CD4-positive, alpha-beta T cell treated with Interleukin-10 for 1 hour (primary cell): ENCODE results near the gene ABL1.

ENCODE experiments used
- DNase-seq: peaks from one replicate; pipeline ENCODE4 v3.0.0-alpha.2; 2020

ABL1 gene

DNA sequence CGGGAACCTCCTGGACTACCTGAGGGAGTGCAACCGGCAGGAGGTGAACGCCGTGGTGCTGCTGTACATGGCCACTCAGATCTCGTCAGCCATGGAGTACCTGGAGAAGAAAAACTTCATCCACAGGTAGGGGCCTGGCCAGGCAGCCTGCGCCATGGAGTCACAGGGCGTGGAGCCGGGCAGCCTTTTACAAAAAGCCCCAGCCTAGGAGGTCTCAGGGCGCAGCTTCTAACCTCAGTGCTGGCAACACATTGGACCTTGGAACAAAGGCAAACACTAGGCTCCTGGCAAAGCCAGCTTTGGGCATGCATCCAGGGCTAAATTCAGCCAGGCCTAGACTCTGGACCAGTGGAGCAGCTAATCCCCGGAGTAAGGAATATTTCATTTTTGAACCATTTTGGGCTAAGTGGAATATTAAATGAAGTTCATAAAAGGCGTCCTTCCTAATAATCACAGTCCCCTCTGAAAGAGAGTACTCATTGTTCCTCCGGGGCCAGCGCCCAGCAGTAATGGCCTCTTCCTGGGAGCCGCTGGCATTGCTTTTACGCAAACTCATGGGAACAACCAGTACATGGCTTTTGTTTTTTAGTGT, 38.0 kb downstream of the ABL1 start:
- DNase-seq = no peak

DNA sequence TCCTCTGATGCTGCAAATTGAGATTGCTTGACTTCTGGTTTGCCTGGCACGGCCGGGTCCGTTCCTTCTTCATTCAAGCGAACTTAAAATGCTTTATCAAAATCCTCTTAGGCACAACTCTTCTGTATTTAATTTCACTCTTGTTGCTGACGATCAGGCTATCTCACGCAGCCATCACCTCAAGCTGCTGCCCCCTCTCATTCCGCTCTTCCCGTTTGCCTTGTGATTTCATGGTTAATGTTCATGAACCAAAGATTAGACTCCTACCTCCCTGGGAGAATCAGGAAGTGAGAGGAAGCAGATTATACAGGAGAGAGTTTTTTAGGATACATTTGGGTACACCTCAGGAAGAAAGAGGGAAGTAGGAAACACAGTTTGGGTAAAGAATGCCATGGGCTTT, 38.9 kb downstream of the ABL1 start:
- DNase-seq = no peak

DNA sequence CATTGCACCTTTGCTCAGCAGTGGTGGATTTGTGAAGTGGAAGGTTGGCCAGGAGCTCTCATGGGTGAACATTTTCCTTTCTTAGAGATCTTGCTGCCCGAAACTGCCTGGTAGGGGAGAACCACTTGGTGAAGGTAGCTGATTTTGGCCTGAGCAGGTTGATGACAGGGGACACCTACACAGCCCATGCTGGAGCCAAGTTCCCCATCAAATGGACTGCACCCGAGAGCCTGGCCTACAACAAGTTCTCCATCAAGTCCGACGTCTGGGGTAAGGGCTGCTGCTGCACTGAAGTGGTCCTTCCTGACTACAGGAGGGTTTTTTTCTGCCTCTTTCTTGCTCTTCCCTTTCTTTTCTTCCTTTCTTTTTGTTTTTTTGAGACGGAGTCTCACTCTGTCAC, 39.7 kb downstream of the ABL1 start:
- DNase-seq = no peak

DNA sequence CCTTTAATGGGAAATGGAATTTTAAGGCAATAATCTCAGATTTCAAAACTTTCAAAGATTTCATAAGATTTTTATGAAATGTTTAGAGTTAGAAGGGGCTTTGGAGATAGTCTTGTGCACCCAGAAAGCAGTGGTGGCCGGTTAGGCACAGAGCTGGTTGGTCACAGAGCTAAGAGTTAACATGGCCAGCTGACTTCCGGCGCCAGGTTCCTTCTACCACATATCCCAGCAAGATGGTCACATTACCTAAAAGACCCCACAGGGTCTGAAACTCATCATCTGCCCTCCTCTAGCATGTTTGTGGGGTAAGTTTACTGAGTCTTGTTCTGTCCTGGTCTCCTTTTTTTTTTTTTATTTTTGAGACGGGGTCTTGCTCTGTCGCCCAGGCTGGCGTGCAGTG, 42.2 kb downstream of the ABL1 start:
- DNase-seq = no peak

DNA sequence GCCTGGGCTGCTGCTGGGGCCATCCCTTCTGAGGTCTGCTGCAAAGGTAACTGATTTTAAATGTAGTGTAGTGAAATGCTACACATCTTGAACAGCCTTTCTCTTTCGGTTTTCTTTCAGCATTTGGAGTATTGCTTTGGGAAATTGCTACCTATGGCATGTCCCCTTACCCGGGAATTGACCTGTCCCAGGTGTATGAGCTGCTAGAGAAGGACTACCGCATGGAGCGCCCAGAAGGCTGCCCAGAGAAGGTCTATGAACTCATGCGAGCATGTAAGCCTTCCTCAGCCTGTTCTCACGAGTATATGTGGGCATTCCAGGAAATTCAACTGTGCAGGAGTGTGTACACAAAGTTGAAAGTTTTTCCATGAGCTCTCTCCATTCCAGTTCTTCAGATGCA, 43.2 kb downstream of the ABL1 start:
- no peak for DNase-seq

DNA sequence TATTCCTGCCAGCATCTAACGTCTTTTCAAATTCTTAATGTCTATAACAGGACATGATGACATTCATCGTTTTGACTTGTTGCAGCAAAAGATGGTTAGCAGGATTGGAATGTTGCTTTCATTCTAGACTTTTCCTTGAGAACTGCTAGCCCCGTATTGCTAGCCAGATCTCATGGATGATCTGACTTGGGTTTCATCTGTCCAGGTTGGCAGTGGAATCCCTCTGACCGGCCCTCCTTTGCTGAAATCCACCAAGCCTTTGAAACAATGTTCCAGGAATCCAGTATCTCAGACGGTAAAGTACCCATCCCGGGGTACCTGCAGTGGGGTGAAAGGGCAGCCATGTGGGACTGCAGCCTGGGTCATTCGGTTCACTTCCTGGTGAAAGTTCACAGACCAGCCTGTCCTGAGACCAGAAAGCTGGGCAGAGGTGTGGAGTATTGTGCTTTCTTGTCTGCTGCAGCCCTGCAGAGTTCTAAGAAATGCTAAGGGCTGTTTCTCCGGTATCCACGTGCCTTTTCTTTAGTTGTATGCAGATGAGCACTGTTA, 44.9 kb downstream of the ABL1 start:
- no peak for DNase-seq

DNA sequence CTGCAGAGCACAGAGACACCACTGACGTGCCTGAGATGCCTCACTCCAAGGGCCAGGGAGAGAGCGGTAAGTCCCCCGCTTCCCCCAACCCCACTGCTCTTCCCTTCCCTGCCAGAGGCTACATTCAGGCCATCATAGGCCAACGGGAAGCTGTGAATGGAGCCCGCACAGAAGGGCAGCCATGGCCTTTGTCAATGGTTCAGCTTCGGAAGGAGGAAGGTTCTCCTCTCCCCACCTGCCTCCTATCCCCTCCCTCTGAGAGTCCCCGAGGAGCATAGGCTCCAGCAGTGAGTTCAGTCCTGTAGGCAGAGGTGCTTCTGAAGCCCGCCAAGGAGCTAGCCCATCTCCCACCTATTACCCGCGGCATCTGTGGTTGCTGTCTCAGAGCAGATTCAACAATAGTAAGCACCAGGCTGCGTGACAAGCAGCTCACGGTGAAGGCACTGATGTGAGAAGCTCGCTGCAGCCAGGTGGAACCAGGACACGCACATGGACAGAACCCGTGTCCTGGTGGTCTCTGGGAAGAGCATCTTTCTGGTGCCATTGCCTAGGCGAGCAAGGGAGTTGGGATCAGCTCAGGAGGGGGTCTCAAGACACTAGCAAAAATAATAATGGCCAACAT, 45.7 kb downstream of the ABL1 start:
- no peak for DNase-seq

DNA sequence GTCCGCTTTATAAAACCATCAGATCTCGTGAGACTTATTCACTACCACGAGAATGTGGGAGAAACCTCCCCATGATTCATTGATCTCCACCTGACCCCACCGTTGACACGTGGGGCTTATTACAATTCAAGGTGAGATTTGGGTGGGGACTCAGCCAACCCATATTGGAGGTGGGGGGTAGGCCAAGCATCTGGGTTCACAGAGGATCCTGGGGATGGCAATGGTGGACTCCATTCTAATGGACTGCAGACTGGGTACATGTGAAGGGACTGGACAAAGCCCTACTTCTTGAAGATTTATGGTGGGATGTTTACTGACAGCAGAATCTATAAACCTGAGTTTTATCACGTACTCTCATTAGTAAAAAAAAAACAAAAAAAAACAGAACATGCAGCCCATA, 46.5 kb downstream of the ABL1 start:
- no peak for DNase-seq

DNA sequence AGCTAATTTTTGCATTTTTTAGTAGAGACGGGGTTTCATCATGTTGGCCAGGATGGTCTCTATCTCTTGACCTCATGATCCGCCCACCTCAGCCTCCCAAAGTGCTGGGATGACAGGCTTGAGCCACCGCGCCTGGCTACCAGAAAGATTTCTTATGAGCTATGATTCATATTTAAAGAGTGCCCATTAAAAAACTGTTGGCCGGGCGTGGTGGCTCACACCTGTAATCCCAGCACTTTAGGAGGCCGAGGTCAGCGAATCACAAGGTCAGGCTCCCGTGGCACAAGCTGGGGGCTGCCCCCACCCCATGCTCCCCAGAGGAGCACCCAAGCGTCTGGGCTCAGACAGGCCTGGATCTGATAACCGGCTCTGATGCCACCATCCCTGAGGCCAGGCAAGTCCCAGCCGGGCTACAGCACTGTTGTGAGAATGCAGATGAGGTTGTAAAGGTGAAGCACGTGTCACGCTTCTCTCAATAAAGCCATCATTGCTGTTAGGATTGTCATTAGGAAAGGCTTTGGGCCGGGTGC, 47.7 kb downstream of the ABL1 start:
- DNase-seq = no peak

DNA sequence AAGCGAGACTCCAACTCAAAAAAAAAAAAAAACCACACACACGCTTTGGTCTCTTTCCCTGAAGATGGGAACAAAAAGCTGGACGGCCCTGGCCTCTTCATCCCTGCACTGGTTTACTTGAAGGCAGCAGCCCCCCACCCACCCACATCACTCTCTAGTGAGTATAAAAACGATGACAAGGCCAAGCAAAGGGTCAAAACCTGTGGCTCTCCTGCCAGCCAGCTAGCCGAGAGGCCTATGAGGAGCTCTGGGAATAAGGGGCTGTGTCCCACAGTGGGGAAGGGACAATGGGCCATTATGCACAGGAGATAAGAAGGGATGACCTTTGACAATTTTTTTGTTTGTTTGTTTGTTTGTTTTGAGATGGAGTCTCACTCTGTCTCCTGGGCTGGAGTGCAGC, 48.4 kb downstream of the ABL1 start:
- DNase-seq = no peak

DNA sequence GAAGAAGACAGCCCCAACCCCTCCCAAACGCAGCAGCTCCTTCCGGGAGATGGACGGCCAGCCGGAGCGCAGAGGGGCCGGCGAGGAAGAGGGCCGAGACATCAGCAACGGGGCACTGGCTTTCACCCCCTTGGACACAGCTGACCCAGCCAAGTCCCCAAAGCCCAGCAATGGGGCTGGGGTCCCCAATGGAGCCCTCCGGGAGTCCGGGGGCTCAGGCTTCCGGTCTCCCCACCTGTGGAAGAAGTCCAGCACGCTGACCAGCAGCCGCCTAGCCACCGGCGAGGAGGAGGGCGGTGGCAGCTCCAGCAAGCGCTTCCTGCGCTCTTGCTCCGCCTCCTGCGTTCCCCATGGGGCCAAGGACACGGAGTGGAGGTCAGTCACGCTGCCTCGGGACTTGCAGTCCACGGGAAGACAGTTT, 49.1 kb downstream of the ABL1 start:
- DNase-seq = no peak

DNA sequence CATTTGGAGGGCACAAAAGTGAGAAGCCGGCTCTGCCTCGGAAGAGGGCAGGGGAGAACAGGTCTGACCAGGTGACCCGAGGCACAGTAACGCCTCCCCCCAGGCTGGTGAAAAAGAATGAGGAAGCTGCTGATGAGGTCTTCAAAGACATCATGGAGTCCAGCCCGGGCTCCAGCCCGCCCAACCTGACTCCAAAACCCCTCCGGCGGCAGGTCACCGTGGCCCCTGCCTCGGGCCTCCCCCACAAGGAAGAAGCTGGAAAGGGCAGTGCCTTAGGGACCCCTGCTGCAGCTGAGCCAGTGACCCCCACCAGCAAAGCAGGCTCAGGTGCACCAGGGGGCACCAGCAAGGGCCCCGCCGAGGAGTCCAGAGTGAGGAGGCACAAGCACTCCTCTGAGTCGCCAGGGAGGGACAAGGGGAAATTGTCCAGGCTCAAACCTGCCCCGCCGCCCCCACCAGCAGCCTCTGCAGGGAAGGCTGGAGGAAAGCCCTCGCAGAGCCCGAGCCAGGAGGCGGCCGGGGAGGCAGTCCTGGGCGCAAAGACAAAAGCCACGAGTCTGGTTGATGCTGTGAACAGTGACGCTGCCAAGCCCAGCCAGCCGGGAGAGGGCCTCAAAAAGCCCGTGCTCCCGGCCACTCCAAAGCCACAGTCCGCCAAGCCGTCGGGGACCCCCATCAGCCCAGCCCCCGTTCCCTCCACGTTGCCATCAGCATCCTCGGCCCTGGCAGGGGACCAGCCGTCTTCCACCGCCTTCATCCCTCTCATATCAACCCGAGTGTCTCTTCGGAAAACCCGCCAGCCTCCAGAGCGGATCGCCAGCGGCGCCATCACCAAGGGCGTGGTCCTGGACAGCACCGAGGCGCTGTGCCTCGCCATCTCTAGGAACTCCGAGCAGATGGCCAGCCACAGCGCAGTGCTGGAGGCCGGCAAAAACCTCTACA, 49.8 kb downstream of the ABL1 start:
- DNase-seq = no peak

DNA sequence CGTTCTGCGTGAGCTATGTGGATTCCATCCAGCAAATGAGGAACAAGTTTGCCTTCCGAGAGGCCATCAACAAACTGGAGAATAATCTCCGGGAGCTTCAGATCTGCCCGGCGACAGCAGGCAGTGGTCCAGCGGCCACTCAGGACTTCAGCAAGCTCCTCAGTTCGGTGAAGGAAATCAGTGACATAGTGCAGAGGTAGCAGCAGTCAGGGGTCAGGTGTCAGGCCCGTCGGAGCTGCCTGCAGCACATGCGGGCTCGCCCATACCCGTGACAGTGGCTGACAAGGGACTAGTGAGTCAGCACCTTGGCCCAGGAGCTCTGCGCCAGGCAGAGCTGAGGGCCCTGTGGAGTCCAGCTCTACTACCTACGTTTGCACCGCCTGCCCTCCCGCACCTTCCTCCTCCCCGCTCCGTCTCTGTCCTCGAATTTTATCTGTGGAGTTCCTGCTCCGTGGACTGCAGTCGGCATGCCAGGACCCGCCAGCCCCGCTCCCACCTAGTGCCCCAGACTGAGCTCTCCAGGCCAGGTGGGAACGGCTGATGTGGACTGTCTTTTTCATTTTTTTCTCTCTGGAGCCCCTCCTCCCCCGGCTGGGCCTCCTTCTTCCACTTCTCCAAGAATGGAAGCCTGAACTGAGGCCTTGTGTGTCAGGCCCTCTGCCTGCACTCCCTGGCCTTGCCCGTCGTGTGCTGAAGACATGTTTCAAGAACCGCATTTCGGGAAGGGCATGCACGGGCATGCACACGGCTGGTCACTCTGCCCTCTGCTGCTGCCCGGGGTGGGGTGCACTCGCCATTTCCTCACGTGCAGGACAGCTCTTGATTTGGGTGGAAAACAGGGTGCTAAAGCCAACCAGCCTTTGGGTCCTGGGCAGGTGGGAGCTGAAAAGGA, 50.7 kb downstream of the ABL1 start:
- no peak for DNase-seq

DNA sequence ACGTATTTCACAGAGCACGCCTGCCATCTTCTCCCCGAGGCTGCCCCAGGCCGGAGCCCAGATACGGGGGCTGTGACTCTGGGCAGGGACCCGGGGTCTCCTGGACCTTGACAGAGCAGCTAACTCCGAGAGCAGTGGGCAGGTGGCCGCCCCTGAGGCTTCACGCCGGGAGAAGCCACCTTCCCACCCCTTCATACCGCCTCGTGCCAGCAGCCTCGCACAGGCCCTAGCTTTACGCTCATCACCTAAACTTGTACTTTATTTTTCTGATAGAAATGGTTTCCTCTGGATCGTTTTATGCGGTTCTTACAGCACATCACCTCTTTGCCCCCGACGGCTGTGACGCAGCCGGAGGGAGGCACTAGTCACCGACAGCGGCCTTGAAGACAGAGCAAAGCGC, 51.9 kb downstream of the ABL1 start:
- no peak for DNase-seq

DNA sequence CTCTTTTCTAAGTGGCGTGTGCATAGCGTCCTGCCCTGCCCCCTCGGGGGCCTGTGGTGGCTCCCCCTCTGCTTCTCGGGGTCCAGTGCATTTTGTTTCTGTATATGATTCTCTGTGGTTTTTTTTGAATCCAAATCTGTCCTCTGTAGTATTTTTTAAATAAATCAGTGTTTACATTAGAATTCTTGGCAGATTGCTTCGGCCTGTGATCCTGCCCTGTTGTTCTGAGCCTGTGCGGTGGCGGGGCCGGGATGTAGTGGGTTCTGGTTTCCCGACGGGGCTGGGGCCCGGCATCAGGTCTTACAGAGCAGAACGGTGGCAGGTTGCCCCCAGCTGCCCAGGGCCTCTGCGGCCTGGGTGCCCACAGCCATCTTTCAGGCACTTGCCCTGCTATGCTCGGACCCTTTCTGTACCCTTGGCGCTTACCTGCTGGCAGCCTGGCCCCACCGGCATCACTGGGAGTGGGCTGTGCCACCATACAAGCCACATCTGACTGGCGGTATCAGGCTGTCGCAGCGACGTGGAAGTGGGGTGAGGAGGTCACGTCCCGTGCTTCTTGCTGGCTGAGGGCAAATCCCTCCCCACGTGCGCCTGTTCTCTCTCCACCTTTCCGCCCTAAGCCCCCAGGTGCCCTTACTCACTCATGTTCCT, 52.6 kb downstream of the ABL1 start:
- DNase-seq = no peak

DNA sequence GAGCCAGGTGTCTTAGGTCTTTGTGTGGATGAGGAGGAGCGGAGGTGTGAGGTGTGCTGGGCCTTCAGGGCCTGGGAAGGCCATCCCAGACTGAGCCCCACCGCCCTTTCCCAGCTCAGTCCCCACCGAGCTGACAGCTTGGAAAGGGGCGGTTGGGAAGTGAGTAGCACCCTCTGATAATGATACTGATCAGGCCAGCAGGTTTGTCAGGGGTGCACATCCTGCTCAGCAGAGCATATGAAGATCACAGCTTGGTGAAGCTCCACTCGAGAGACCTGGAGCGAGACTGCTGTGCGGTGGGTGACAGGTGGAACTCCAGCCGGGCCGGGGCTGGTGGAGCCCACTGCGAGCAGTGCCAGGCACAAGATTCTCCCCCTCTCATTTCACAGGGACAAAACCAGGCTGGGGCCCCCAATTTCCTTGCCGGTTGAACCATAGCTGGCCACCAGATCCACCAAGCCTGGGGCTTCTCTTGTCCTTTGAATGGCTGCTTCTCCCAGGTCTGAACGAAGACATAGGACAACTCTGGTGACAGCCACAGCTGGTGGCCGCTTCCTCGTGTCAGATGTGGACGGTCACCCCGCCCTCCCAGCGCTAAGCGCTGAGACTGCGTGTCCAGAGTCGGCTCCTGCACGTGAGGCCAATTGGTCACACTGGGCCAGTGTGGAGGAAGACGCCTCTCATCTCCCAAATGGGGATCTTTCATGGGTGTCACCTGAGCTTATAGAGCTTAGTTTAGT, 53.3 kb downstream of the ABL1 start:
- no peak for DNase-seq

DNA sequence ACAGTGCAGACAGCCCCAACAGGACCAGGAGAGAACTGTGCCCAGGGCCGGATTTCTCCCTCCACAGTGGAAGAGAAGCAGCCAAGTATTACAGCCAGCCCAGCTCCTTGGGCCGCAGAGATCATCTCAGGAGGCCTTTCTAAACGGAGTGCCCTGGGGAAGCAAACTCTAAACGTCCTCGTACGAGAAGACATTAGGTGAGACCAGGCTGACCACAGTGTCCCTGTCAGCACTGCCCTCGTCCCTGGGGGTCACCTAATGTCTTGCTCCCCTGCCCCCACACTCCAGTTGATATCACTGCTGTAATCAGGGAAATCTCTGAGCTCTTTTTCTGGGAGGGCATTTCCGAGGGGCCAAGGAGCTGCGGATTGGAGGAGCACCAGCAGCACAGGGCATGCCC, 55.1 kb downstream of the ABL1 start:
- no peak for DNase-seq

DNA sequence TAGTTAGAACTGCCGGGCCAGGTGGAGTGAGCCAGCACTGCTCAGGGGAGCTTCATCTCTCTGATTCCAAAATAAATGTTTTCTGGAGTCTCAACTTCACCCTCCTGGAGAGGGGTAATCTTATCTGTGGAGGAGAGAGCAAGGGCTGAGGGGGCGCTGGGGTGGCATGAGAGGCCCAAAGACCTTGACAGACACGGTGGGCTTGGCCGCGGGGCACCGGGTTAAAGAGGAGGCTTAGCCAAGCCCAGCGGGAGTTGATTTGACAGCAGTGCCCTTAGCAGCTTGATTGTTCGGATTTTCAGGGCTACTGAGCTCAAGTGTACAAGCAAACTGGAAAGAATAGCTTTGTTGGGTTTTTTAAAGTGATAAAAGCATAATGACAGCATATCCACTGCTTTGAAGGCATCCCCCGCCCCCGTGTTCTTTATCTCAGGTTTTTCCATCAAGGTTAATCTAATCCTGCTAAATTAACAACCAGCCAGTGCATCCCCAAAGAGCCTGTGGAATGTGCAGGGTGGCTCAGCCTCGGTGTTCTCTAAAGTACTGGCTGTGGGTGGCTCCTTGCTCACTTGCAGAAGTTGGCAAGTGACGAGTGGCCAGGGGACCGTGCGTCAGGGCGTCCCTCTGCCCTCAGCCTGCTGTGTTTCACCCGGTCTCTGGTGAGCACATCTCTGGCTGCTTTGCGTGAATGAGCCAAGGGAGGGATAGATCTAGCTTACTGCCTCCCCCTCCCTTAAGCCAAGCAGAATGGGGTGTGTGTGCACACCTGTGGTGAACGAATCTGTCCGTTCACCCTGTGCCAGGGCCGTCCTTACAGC, 56.0 kb downstream of the ABL1 start:
- no peak for DNase-seq

DNA sequence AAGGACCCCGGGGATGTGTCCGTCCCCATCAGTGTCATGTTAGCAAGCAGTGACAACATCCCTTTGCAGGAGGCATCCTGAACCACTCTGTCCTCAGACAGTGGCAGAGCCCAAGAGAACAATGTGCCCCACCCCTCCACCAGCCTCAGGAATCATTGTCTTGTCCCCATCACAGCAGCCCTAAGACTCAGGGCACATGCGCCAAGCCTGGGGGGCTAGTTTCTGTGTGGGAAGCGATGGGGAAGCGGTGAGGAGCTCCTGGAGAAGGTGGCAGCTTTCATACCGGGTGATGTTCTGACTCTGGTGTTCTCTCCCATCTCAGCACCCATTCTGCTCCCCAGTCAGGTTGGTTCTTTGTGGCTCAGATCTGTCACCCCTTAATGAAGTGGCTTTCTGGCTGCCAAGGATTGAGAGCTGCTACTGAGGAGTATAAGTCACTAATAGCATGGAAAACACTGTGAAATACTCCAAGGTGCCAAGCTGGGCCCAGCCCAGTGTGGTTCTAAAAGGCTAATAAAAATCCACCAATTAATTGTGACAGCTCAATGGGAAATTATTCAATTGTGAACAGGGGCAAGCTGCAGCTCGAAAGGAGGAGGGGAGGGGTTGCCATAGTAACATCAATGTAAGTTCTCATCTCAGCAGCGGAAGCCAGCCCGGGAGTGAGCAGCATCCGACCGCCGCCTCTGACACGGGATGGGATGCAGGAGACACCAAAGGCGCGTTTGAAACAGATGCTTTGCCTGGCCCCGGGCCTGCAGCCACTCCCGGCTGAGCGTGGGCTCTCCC, 56.8 kb downstream of the ABL1 start:
- no peak for DNase-seq
